H1 (cell line): ENCODE data around the gene CD34. TPM values are rescaled to one million over a fixed set of nuclear protein-coding genes. Genes with fewer than 3 reads are reported as not detected.

ENCODE experiments used
- BACH1 ChIP-seq: IDR thresholded peaks from 2 replicates; pipeline ENCODE4 v1.6.1; 2012; ENCODE audit warnings: low read length, improper control_type of control experiment
- POLR2A ChIP-seq, 2 experiments: IDR thresholded peaks; 1 replicate in 1 of 2; 2 replicates in 1 of 2; pipeline ENCODE4 v1.6.1; 2011; ENCODE audit warnings: low read depth in 2 of 2, low read length in 2 of 2, mild to moderate bottlenecking in 2 of 2; ENCODE audit errors: control extremely low read depth in 1 of 2
- polyA plus RNA-seq, 7 experiments: library from polyadenylated mRNA; depleted of rRNA in 3 of 7; stranded (reverse) in 5 of 7; unstranded in 2 of 7; fragments of >200 nt in 5 of 7; fragments of 200-250 nt in 2 of 7; gene quantifications; 1 replicate in 5 of 7; 2 replicates in 1 of 7; 4 replicates in 1 of 7; pipeline versions ENCODE4 v1.2.1 to v1.2.3, GENCODE V29; 2011 to 2013; ENCODE audit warnings: missing spikeins in 2 of 7, mixed read lengths in 2 of 7
- total RNA-seq: library from RNA; stranded (reverse); fragmentation: NEBNext Ultra II Directional; extraction: Animal tissue kit (Norgen Biotek cat#: 25700); gene quantifications from 2 replicates; pipeline ENCODE4 v1.2.1, GENCODE V29; 2021

CD34 gene
- total and polyA plus RNA-seq, 2 of the 8 experiments (the other 6 are each of a cell fraction or from before 2014, with no cell fraction given) = 0.39 to 0.54 TPM

DNA sequence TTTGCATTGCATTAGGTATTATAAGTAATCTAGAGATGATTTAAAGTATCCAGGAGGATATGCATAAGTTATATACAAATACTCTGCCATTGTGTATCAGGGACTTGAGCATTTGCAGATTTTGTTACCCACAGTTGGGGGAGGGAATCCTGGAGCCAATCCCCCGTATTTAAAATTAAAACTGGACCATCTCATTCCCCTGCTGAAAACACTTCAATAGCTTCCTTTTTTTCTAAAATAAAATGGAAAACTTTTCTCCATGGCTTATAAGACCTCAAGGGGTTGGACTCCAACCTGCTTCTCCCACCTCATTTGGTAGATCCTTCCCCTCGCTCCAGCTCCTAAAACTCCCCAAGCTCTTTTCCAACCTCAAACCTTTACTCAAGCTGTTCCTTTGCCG lies 10.4 kb upstream of the CD34 start (continued):
- TF ChIP-seq BACH1 = no peak
- no peak for TF ChIP-seq POLR2A (IDR thresholded peaks at IDR 0.05; ENCODE audit: control extremely low read depth in 1 of 2, low read depth in 2 of 2, low read length in 2 of 2)
- TF ChIP-seq, all 59 proteins: peak for 0
